ENCODE data around the gene ITPR2. TPM values are rescaled to one million over a fixed set of nuclear protein-coding genes. Genes with fewer than 3 reads are reported as not detected.
"Not testable (repeated sequence)": the region's sequence is repeated elsewhere in the genome, so short reads cannot be mapped to it uniquely, and the experiment has no call there.

Gene ITPR2
- total RNA-seq, 1 donor: 33.4 TPM

GRCh38 chr12:26659930-26660329, 173.1 kb downstream of the ITPR2 start:
- H3K9me3 ChIP-seq (ENCODE audit: low read depth, low read length): no peaks in the 10 kb centered on the region
- H3K4me3 ChIP-seq (ENCODE audit: low read length): no peak overlapping the region
- H3K4me1 ChIP-seq (ENCODE audit: insufficient read depth, low read length): no peaks in the 10 kb centered on the region
- H3K27me3 ChIP-seq (ENCODE audit: insufficient read depth, low read length): no peaks in the 10 kb centered on the region

GRCh38 chr12:26658991-26659390, 174.0 kb downstream of the ITPR2 start:
- Histone ChIP-seq H3K4me1 (ENCODE audit: insufficient read depth, low read length) (no peaks in the 10 kb centered on the region), H3K4me3 (ENCODE audit: low read length) (no peak overlapping the region), H3K9me3 (ENCODE audit: low read depth, low read length) (no peaks in the 10 kb centered on the region), H3K27me3 (ENCODE audit: insufficient read depth, low read length) (no peaks in the 10 kb centered on the region)

DNA sequence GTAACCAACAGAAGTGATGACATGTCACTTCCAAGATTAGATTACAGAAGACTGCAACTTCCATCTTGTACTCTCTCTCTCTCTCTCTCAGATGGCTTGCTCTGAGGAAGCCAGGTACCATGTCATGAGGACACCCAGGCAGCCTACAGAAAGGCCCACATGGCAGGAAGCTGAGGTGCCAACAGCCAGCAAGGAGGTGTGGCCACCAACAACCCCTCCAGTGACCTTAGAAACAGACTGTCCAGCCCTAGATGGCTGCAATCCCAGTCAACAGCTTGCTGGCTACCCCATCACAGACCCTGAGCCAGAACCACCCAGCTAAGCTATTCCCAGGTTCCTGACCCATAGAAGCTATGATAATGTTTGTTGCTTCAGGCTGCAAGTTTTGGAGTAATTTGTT, 178.4 kb downstream of the ITPR2 start:
- H3K27me3 ChIP-seq (ENCODE audit: insufficient read depth, low read length): no peaks in the 10 kb centered on the region
- no peaks in the 10 kb centered on the region for H3K4me1 ChIP-seq (ENCODE audit: insufficient read depth, low read length)
- H3K9me3 ChIP-seq (ENCODE audit: low read depth, low read length): no peaks in the 10 kb centered on the region
- H3K4me3 ChIP-seq (ENCODE audit: low read length): no peak overlapping the region

DNA sequence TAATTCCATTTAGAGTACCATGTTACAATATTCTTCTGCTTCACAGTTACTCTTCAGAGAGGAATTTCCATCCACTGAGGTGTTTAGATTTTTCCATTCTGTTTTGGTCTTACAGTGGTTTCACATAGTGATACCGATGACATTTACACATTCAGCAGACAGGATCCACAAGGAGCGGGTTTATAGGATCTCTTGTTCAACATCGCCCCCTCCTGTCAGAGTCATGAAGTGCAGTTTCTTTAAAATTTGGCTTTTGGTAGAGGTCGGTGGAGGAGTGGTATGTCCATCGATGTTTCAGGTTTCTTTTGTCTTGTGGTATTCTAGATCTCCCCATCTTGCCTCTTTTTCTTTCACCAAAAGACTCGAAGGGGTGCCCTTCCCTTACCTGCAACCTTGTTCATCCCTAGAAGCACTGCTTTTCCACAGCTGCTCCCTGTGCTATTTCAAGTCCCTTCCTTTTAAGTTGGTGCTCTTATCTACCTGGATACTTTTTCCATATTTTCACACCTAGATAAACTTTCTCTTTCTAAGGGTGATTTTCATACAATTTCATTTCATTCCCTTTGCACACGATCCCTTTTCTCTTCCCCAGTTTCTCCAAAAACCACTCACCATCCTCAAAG, 181.3 kb downstream of the ITPR2 start:
- H3K9me3 ChIP-seq (ENCODE audit: low read depth, low read length): no peaks in the 10 kb centered on the region
- H3K4me1 ChIP-seq (ENCODE audit: insufficient read depth, low read length): no peaks in the 10 kb centered on the region
- H3K4me3 ChIP-seq (ENCODE audit: low read length): no peak overlapping the region
- H3K27me3 ChIP-seq (ENCODE audit: insufficient read depth, low read length): no peaks in the 10 kb centered on the region

- no peaks in the 10 kb centered on the region for H3K9me3 ChIP-seq (ENCODE audit: low read depth, low read length)
- no peak overlapping the region for H3K4me3 ChIP-seq (ENCODE audit: low read length)
- H3K4me1 ChIP-seq (ENCODE audit: insufficient read depth, low read length): no peaks in the 10 kb centered on the region
- H3K27me3 ChIP-seq (ENCODE audit: insufficient read depth, low read length): no peaks in the 10 kb centered on the region
Observed at GRCh38 chr12:26651036-26651435, 182.0 kb downstream of the ITPR2 start.

GRCh38 chr12:26648999-26649398, 184.0 kb downstream of the ITPR2 start:
- Histone ChIP-seq H3K9me3 (ENCODE audit: low read depth, low read length) (no peaks in the 10 kb centered on the region), H3K4me3 (ENCODE audit: low read length) (no peak overlapping the region), H3K27me3 (ENCODE audit: insufficient read depth, low read length) (no peaks in the 10 kb centered on the region), H3K4me1 (ENCODE audit: insufficient read depth, low read length) (no peaks in the 10 kb centered on the region)

DNA sequence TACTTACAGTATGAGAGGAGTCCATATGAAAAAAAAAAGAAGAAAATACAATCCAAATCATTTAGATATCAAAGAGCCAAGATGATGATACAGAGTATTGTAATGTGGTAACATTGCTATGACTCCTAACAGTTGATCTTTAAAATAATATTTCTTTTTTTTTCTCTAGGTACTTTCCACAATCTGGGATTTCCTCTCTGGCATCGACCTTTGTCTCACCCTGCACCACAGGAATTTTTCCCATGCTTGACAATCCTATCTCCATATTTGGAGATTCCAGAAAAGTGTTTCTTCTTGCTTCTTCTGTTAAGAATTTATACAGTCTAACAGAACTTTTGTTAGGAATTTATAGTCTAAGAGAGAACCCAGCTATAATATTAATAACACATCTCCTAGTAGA, 184.4 kb downstream of the ITPR2 start:
- Histone ChIP-seq H3K9me3 (ENCODE audit: low read depth, low read length) (no peaks in the 10 kb centered on the region), H3K4me3 (ENCODE audit: low read length) (no peak overlapping the region), H3K27me3 (ENCODE audit: insufficient read depth, low read length) (no peaks in the 10 kb centered on the region), H3K4me1 (ENCODE audit: insufficient read depth, low read length) (no peaks in the 10 kb centered on the region)

DNA sequence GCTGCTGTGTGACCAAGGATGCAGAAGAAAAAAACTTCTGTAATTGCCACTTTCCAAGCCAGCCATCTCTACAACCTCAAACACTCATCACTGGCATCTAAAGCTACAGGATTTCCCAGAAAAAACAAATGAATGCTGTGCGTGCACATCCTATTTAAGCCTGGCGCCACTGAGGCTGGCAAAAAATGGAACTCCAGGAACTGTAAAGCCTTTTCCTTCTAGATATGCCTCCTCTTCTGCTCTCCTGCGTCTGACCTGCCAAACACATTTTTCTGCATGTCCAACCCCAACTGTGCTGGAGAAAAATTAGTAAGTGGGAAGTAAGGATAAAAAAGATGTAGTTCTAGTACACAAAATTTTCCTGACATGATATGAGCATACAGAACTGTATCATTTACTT, 184.9 kb downstream of the ITPR2 start:
- Histone ChIP-seq H3K4me1 (ENCODE audit: insufficient read depth, low read length) (no peaks in the 10 kb centered on the region), H3K27me3 (ENCODE audit: insufficient read depth, low read length) (no peaks in the 10 kb centered on the region), H3K9me3 (ENCODE audit: low read depth, low read length) (no peaks in the 10 kb centered on the region), H3K4me3 (ENCODE audit: low read length) (no peak overlapping the region)

GRCh38 chr12:26647088-26647487, 185.9 kb downstream of the ITPR2 start:
- Histone ChIP-seq H3K27me3 (ENCODE audit: insufficient read depth, low read length) (no peaks in the 10 kb centered on the region), H3K4me1 (ENCODE audit: insufficient read depth, low read length) (no peaks in the 10 kb centered on the region), H3K4me3 (ENCODE audit: low read length) (no peak overlapping the region), H3K9me3 (ENCODE audit: low read depth, low read length) (no peaks in the 10 kb centered on the region)

GRCh38 chr12:26646571-26646970, 186.4 kb downstream of the ITPR2 start:
- Histone ChIP-seq H3K27me3 (ENCODE audit: insufficient read depth, low read length) (no peaks in the 10 kb centered on the region), H3K4me3 (ENCODE audit: low read length) (no peak overlapping the region), H3K9me3 (ENCODE audit: low read depth, low read length) (no peaks in the 10 kb centered on the region), H3K4me1 (ENCODE audit: insufficient read depth, low read length) (no peaks in the 10 kb centered on the region)

DNA sequence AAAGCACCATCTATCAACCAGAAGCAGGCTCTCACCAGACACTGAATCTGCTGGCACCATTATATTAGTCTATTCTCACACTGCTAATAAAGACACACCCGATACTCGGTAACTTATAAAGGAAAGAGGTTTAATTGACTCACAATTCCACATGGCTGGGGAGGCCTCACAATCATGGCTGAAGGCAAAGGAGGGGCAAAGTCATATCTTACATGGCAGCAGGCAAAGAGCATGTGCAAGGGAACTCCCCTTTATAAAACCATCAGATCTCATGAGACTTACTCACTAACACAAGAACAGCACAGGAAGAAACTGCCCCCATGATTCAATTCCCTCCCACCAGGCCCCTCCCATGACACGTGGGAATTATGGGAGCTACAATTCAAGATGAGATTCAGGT, 188.6 kb downstream of the ITPR2 start:
- not testable (repeated sequence) for H3K4me3 ChIP-seq (ENCODE audit: low read length); H3K9me3 ChIP-seq (ENCODE audit: low read depth, low read length); H3K4me1 ChIP-seq (ENCODE audit: insufficient read depth, low read length); H3K27me3 ChIP-seq (ENCODE audit: insufficient read depth, low read length)

- Histone ChIP-seq H3K27me3 (ENCODE audit: insufficient read depth, low read length) (no peaks in the 10 kb centered on the region), H3K4me1 (ENCODE audit: insufficient read depth, low read length) (no peaks in the 10 kb centered on the region), H3K4me3 (ENCODE audit: low read length) (no peak overlapping the region), H3K9me3 (ENCODE audit: low read depth, low read length) (no peaks in the 10 kb centered on the region)
Observed at GRCh38 chr12:26643532-26644315, 189.3 kb downstream of the ITPR2 start.

- H3K9me3 ChIP-seq (ENCODE audit: low read depth, low read length): no peaks in the 10 kb centered on the region
- no peak overlapping the region for H3K4me3 ChIP-seq (ENCODE audit: low read length)
- no peaks in the 10 kb centered on the region for H3K4me1 ChIP-seq (ENCODE audit: insufficient read depth, low read length)
- H3K27me3 ChIP-seq (ENCODE audit: insufficient read depth, low read length): no peaks in the 10 kb centered on the region
Observed at GRCh38 chr12:26642361-26642760, 190.6 kb downstream of the ITPR2 start.

DNA sequence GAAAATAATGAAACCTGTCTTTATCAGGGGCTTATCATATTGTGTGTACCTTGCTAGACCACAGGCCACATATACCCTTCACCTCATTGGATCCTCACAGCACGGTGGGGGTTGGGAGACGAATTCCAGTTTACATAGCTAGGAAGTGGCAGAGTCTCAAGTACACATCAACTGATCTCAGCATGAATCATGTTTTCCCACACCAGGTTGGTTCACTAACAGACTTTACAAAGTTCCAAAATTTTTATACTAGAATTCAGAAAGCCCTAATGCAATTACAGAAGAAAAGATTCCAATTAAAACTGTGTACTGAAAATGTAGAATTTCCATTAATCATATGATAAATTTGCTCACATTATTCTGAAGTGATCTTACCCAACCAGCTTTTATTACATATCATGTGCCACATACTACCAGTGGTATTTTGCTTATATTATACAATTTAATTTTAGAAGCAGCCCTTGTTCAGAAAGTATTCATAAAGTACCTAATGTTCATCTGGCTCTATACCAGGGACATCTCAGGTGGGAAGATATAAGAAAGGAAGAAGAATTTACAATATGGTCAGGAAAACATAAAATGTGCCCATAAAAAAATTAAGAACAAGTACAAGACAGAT, 196.2 kb downstream of the ITPR2 start:
- Histone ChIP-seq H3K4me1 (ENCODE audit: insufficient read depth, low read length) (no peaks in the 10 kb centered on the region), H3K9me3 (ENCODE audit: low read depth, low read length) (no peaks in the 10 kb centered on the region), H3K4me3 (ENCODE audit: low read length) (no peak overlapping the region), H3K27me3 (ENCODE audit: insufficient read depth, low read length) (no peaks in the 10 kb centered on the region)

GRCh38 chr12:26633591-26634210, 199.3 kb downstream of the ITPR2 start:
- Histone ChIP-seq H3K4me3 (ENCODE audit: low read length) (no peak overlapping the region), H3K9me3 (ENCODE audit: low read depth, low read length) (no peaks in the 10 kb centered on the region), H3K27me3 (ENCODE audit: insufficient read depth, low read length) (no peaks in the 10 kb centered on the region), H3K4me1 (ENCODE audit: insufficient read depth, low read length) (no peaks in the 10 kb centered on the region)
